H1 (cell line): ENCODE data around the gene TBC1D22A. TPM values are rescaled to one million over a fixed set of nuclear protein-coding genes. Genes with fewer than 3 reads are reported as not detected.

ENCODE experiments used
- SAP30 ChIP-seq: fragments of 300-600 bp; sonication (generic); IDR thresholded peaks from 2 replicates; pipeline ENCODE4 v1.7.1; 2012; ENCODE audit warnings: low read length, moderate library complexity, mild to moderate bottlenecking, inconsistent platforms; ENCODE audit not compliant: insufficient read depth, insufficient replicate concordance
- SP2 ChIP-seq: IDR thresholded peaks from 2 replicates; pipeline ENCODE4 v1.6.1; 2012; ENCODE audit warnings: mild to moderate bottlenecking, low read length, inconsistent platforms
- polyA plus RNA-seq, 7 experiments: library from polyadenylated mRNA; depleted of rRNA in 3 of 7; stranded (reverse) in 5 of 7; unstranded in 2 of 7; fragments of >200 nt in 5 of 7; fragments of 200-250 nt in 2 of 7; gene quantifications; 1 replicate in 5 of 7; 2 replicates in 1 of 7; 4 replicates in 1 of 7; pipeline versions ENCODE4 v1.2.1 to v1.2.3, GENCODE V29; 2011 to 2013; ENCODE audit warnings: missing spikeins in 2 of 7, mixed read lengths in 2 of 7
- total RNA-seq: library from RNA; stranded (reverse); fragmentation: NEBNext Ultra II Directional; extraction: Animal tissue kit (Norgen Biotek cat#: 25700); gene quantifications from 2 replicates; pipeline ENCODE4 v1.2.1, GENCODE V29; 2021

TBC1D22A gene
- total and polyA plus RNA-seq, 2 of the 8 experiments (the other 6 are each of a cell fraction or from before 2014, with no cell fraction given): 11.9 to 18.4 TPM

- TF ChIP-seq SP2 (no peak), SAP30 (no peak)
These were observed 10.6 kb downstream of the TBC1D22A start (continued) for GRCh38 chr22:46773076-46773475.
